GM12878 (cell line): Measurements from ENCODE around the gene SMIM9. TPM values are rescaled to one million over a fixed set of nuclear protein-coding genes. Genes with fewer than 3 reads are reported as not detected.

Experiments
- ATAC-seq: fragments of 200-7000 bp; cut with Tn5 transposase; 3 replicates; pipeline ENCODE4 v1.9.1; 2020; ENCODE audit warnings: mild to moderate bottlenecking, moderate library complexity
- BruUV-seq: library from RNA; stranded (reverse); fragments of 400-500 nt; replicated peaks from 2 replicates; lab custom pipeline; 2021; lab: Mats Ljungman, UMichigan
- CTCF ChIA-PET: fragments of 300-600 bp; sonication (Branson Sonifier 250); formaldehyde crosslinking; extraction: SDS; loops from one replicate; lab custom pipeline; 2021; ENCODE audit warnings: inconsistent platforms; lab: Yijun Ruan, JAX
- POLR2A ChIA-PET: fragments of 350-600 bp; formaldehyde crosslinking; extraction: SDS; loops from one replicate; lab custom pipeline; 2021; ENCODE audit warnings: inconsistent platforms; lab: Charles Lee
- RAD21 ChIA-PET: fragments of 300-600 bp; sonication (Branson Sonifier 250); formaldehyde crosslinking; loops from one replicate; lab custom pipeline; 2023; ENCODE audit warnings: antibody characterized with exemption; ENCODE audit not compliant: unreplicated experiment; lab: Charles Lee
- SMC1A ChIA-PET: fragments of 300-600 bp; sonication (Branson Sonifier 250); formaldehyde crosslinking; loops from one replicate; lab custom pipeline; 2023; ENCODE audit not compliant: unreplicated experiment, uncharacterized antibody; lab: Charles Lee
- DNase-seq: peaks from one replicate; pipeline ENCODE4 v3.0.0-alpha.2; 2011; ENCODE audit warnings: low read depth, low spot score
- FAIRE-seq: peaks from 3 replicates; lab custom pipeline; 2011; peaks lifted over from hg19 to GRCh38; lab: Jason Lieb, UNC
- H2AFZ ChIP-seq: 2 replicates; pipeline ENCODE4 v1.6.0; 2011; ENCODE audit warnings: low read depth, low read length, control low read depth; ENCODE audit not compliant: control insufficient read depth
- H3K27ac ChIP-seq: 2 replicates; pipeline ENCODE4 v1.5.1; 2011; ENCODE audit warnings: control low read depth; ENCODE audit not compliant: control insufficient read depth, insufficient read depth
- H3K27me3 ChIP-seq, 2 experiments: replicated peaks in 1 of 2; 2 replicates each; pipeline versions ENCODE4 v1.6.0 to v1.6.1; 2011; ENCODE audit warnings: low read length in 1 of 2; ENCODE audit not compliant: control insufficient read depth in 2 of 2, insufficient read depth in 2 of 2
- H3K36me3 ChIP-seq, 2 experiments: 2 replicates each; pipeline ENCODE4 v1.5.1; 2011; ENCODE audit warnings: low read length in 1 of 2; ENCODE audit not compliant: control insufficient read depth in 2 of 2, insufficient read depth in 2 of 2
- H3K4me1 ChIP-seq: 2 replicates; pipeline ENCODE4 v1.6.1; 2011; ENCODE audit warnings: mild to moderate bottlenecking, low read length, moderate library complexity, mixed read lengths; ENCODE audit not compliant: control insufficient read depth, insufficient read depth
- H3K4me2 ChIP-seq: 2 replicates; pipeline ENCODE4 v1.6.0; 2011; ENCODE audit warnings: control low read depth; ENCODE audit not compliant: control insufficient read depth, insufficient read depth
- H3K4me3 ChIP-seq: fragments of 200-600 bp; sonication (generic); 2 replicates; pipeline ENCODE4 v1.5.1; 2016
- H3K79me2 ChIP-seq: 2 replicates; pipeline ENCODE4 v1.6.0; 2011; ENCODE audit warnings: low read length; ENCODE audit not compliant: control insufficient read depth, insufficient read depth
- H3K9ac ChIP-seq: 2 replicates; pipeline ENCODE4 v1.8.0; 2011; ENCODE audit warnings: low read length, control low read depth, mixed read lengths; ENCODE audit not compliant: control insufficient read depth, insufficient read depth
- H3K9me3 ChIP-seq: replicated peaks from 3 replicates; pipeline ENCODE4 v1.5.1; 2011; ENCODE audit warnings: mild to moderate bottlenecking, low read length; ENCODE audit not compliant: control insufficient read depth, insufficient read depth
- H4K20me1 ChIP-seq: 2 replicates; pipeline ENCODE4 v1.6.0; 2011; ENCODE audit not compliant: control insufficient read depth, insufficient read depth
- ASH2L ChIP-seq: fragments of 300-600, 200-600 bp; sonication (generic); IDR thresholded peaks from 2 replicates; pipeline ENCODE4 v1.6.1; 2017; ENCODE audit warnings: low read depth, mild to moderate bottlenecking, borderline replicate concordance
- BCL11A ChIP-seq: IDR thresholded peaks from 2 replicates; pipeline ENCODE4 v1.6.1; 2011; ENCODE audit warnings: low read depth, low read length
- BCLAF1 ChIP-seq: fragments of 450-650 bp; IDR thresholded peaks from 2 replicates; pipeline ENCODE4 v1.6.1; 2017; ENCODE audit warnings: antibody characterized with exemption, mild to moderate bottlenecking, moderate library complexity
- CBFB ChIP-seq: IDR thresholded peaks from 2 replicates; pipeline ENCODE4 v1.6.1; 2016; ENCODE audit warnings: antibody characterized with exemption, low read depth
- ESRRA ChIP-seq: IDR thresholded peaks from 2 replicates; pipeline ENCODE4 v1.6.1; 2012; ENCODE audit warnings: mild to moderate bottlenecking, low read length, improper control_type of control experiment
- HDAC2 ChIP-seq: fragments of 200-600 bp; sonication (generic); IDR thresholded peaks from 2 replicates; pipeline ENCODE4 v1.6.1; 2017
- IRF5 ChIP-seq: fragments of 450-650 bp; IDR thresholded peaks from 2 replicates; pipeline ENCODE4 v1.6.1; 2017; ENCODE audit warnings: borderline replicate concordance
- JUND ChIP-seq: IDR thresholded peaks from 2 replicates; pipeline ENCODE4 v1.6.1; 2012; ENCODE audit warnings: low read depth, mild to moderate bottlenecking, low read length, improper control_type of control experiment, moderate library complexity
- KAT2A ChIP-seq: conservative IDR thresholded peaks from 2 replicates; pipeline ENCODE4 v1.6.1; 2011; ENCODE audit warnings: low read depth, low read length; ENCODE audit not compliant: control insufficient read depth
- MXI1 ChIP-seq: fragments of 150-350 bp; IDR thresholded peaks from 2 replicates; pipeline ENCODE4 v1.6.1; 2011; ENCODE audit warnings: low read depth, mild to moderate bottlenecking, inconsistent platforms, low read length, improper control_type of control experiment
- NFYB ChIP-seq: IDR thresholded peaks from 2 replicates; pipeline ENCODE4 v1.6.1; 2011; ENCODE audit warnings: low read depth, mild to moderate bottlenecking, low read length, improper control_type of control experiment, moderate library complexity; ENCODE audit not compliant: insufficient read depth
- PAX5 ChIP-seq: IDR thresholded peaks from 2 replicates; pipeline ENCODE4 v1.6.1; 2011; ENCODE audit warnings: low read depth, low read length, borderline replicate concordance
- POU2F2 ChIP-seq: IDR thresholded peaks from 3 replicates; pipeline ENCODE4 v1.6.1; 2011; ENCODE audit warnings: low read depth, mild to moderate bottlenecking, low read length, borderline replicate concordance
- RB1 ChIP-seq: fragments of 450-650 bp; formaldehyde crosslinking; IDR thresholded peaks from 2 replicates; pipeline ENCODE4 v1.6.1; 2017; ENCODE audit warnings: mild to moderate bottlenecking, borderline replicate concordance
- RELA ChIP-seq: fragments of 450-650 bp; IDR thresholded peaks from 2 replicates; pipeline ENCODE4 v1.8.0; 2014; ENCODE audit warnings: borderline replicate concordance; ENCODE audit not compliant: partially characterized antibody
- SP1 ChIP-seq: IDR thresholded peaks from one replicate; pipeline ENCODE4 v1.6.1; 2011; ENCODE audit warnings: low read depth, low read length
- WRNIP1 ChIP-seq: IDR thresholded peaks from 2 replicates; pipeline ENCODE4 v1.6.1; 2011; ENCODE audit warnings: low read depth, low read length, improper control_type of control experiment, borderline replicate concordance
- ZBTB33 ChIP-seq: fragments of 450-650 bp; IDR thresholded peaks from 2 replicates; pipeline ENCODE4 v1.6.1; 2017; ENCODE audit warnings: mild to moderate bottlenecking
- ZNF217 ChIP-seq: fragments of 450-650 bp; IDR thresholded peaks from 2 replicates; pipeline ENCODE4 v1.6.1; 2017; ENCODE audit warnings: antibody characterized with exemption, mild to moderate bottlenecking
- ZNF622 ChIP-seq: fragments of 450-650 bp; IDR thresholded peaks from 2 replicates; pipeline ENCODE4 v1.6.1; 2017; ENCODE audit warnings: mild to moderate bottlenecking, inconsistent platforms
- WGBS: methylation state at CpG from one replicate; pipeline ENCODE4 v1.1.6; 2016; ENCODE audit warnings: low lambda C conversion rate; ENCODE audit not compliant: insufficient replicate concordance, insufficient coverage; ENCODE audit errors: missing lambda C conversion rate; 5-methylcytosine and 5-hydroxymethylcytosine counted together
- in situ Hi-C: fragments of 300-500 bp; cut with MboI; formaldehyde crosslinking; loops from 9 replicates; pipeline ENCODE4 v1.14.3; 2018; ENCODE audit warnings: mixed read lengths
- intact Hi-C: fragments of 100-400 bp; cut with micrococcal nuclease; formaldehyde crosslinking; loops from one replicate; pipeline ENCODE4 v1.14.2; 2022; ENCODE audit not compliant: unreplicated experiment
- polyA plus RNA-seq, 11 experiments: library from polyadenylated mRNA; depleted of rRNA in 4 of 11; unstranded in 6 of 11; stranded (reverse) in 5 of 11; fragments of >200 nt; fragmentation: Nextera tagmentation in 4 of 11; fragmentation: Illumina TruSeq in 1 of 11; extraction: Ambion mirVana in 4 of 11; extraction: Trizol in 1 of 11; gene quantifications; 1 replicate in 1 of 11; 2 replicates in 10 of 11; pipeline versions ENCODE4 v1.2.1 to v1.2.3, GENCODE V29; 2011 to 2016; ENCODE audit warnings: inconsistent platforms in 2 of 11, missing spikeins in 2 of 11, low read depth in 1 of 11
- total RNA-seq, 4 experiments: library from RNA; depleted of rRNA in 3 of 4; stranded (reverse); fragments of >200 nt in 3 of 4; fragmentation: Illumina TruSeq in 1 of 4; extraction: Trizol in 1 of 4; gene quantifications; 2 replicates each; pipeline versions ENCODE4 v1.2.1 to v1.2.3, GENCODE V29; 2013 to 2021

The SMIM9 gene
- total and polyA plus RNA-seq, 10 of the 15 experiments (the other 5 are each of a cell fraction or from before 2014, with no cell fraction given), result not detected

GRCh38 chrX:154815274-154815818 lies 19.1 kb downstream of the SMIM9 start (continued):
- TF ChIP-seq WRNIP1, result no peak
- TF ChIP-seq POU2F2, result no peak

DNA sequence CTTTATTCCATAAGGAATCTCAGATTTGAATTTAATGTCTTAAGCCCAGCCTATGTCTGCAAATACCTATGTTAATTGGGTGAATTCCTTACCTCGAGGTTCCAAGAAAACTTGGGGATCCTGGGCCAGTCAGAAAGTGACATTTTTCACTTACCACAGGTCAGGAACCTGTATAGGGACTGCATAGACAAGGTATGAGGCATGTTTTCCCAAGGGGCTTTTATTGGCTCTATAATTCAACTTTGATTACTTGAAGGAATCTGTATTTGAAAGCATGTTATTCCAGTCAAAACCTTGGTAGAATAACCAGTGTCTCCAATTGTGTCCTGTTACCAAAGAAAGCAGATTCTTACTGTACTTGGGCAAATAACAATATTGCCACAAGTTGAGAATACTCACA lies 20.7 kb downstream of the SMIM9 start:
- H4K20me1 ChIP-seq, result no peaks in the 10 kb centered on the region
- H3K4me1 ChIP-seq, result no peaks in the 10 kb centered on the region
- no peak overlapping the region for H2AFZ ChIP-seq
- CTCF ChIA-PET, result no interaction called here
- H3K4me2 ChIP-seq, result no peak overlapping the region
- WGBS, result 0% methylated on average over 1 of the region's 1 CpG
- DNase-seq, result no peak
- no peaks in the 10 kb centered on the region for H3K36me3 ChIP-seq
- intact Hi-C loops, result no loop called here
- no peak overlapping the region for H3K4me3 ChIP-seq
- in situ Hi-C loops, result no loop called here
- no peak for FAIRE-seq
- no peaks in the 10 kb centered on the region for H3K79me2 ChIP-seq
- POLR2A ChIA-PET, result no interaction called here
- H3K9ac ChIP-seq, result no peak overlapping the region
- no peak overlapping the region for H3K27ac ChIP-seq
- no peaks in the 10 kb centered on the region for H3K9me3 ChIP-seq
- H3K27me3 ChIP-seq, result no peaks in the 10 kb centered on the region
- RAD21 ChIA-PET, result no interaction called here
- SMC1A ChIA-PET, result interaction anchor here (2.5 to 2.6 kb wide), 2 partner anchors 8 to 14 kb away, joined by 9 to 12 read pairs; no protein-coding TSS in a partner anchor
- BruUV-seq, result no TSS peak
- ATAC-seq, result no peak
- no peak for TF ChIP-seq RB1
- no peak for TF ChIP-seq RELA
- no peak for TF ChIP-seq JUND
- no peak for TF ChIP-seq ZNF217
- TF ChIP-seq SP1, result no peak
- no peak for TF ChIP-seq MXI1
- no peak for TF ChIP-seq BCL11A
- no peak for TF ChIP-seq ASH2L
- no peak for TF ChIP-seq NFYB
- no peak for TF ChIP-seq IRF5
- TF ChIP-seq ESRRA, result no peak
- no peak for TF ChIP-seq PAX5
- no peak for TF ChIP-seq ZNF622
- TF ChIP-seq CBFB, result no peak
- no peak for TF ChIP-seq ZBTB33
- no peak for TF ChIP-seq BCLAF1
- TF ChIP-seq HDAC2, result no peak
- TF ChIP-seq KAT2A, result no peak
